Jurkat, Clone E6-1 (cell line): ENCODE measurements around the gene KANSL1.
A peak's percentile ranks its signal among the peaks of the same experiment; 100 is the strongest.

ENCODE experiments used
- DNase-seq: peaks from one replicate; pipeline ENCODE4 v3.0.0-alpha.2; 2011; ENCODE audit warnings: low read depth, low spot score
- H3K4me3 ChIP-seq: 2 replicates; pipeline ENCODE4 v1.5.1; 2011; ENCODE audit warnings: mild to moderate bottlenecking, low read length, control low read depth, moderate library complexity

Gene KANSL1

GRCh38 chr17:46059486-46059885 is 133.7 kb downstream of the KANSL1 start:
- peak; percentile 89 for DNase-seq
- no peak overlapping the region for H3K4me3 ChIP-seq

GRCh38 chr17:46057366-46057765 is 135.9 kb downstream of the KANSL1 start:
- no peak for DNase-seq
- no peak overlapping the region for H3K4me3 ChIP-seq

GRCh38 chr17:46056800-46057304 is 136.4 kb downstream of the KANSL1 start:
- H3K4me3 ChIP-seq = no peak overlapping the region
- peak; percentile 71 for DNase-seq

GRCh38 chr17:46053911-46054534 is 139.2 kb downstream of the KANSL1 start:
- no peak for DNase-seq
- H3K4me3 ChIP-seq = no peak overlapping the region

- H3K4me3 ChIP-seq = no peak overlapping the region
- no peak for DNase-seq
Observed at GRCh38 chr17:46049656-46050055, 143.6 kb downstream of the KANSL1 start.

GRCh38 chr17:46047856-46048255 is 145.4 kb downstream of the KANSL1 start:
- no peak for DNase-seq
- no peak overlapping the region for H3K4me3 ChIP-seq

- no peak overlapping the region for H3K4me3 ChIP-seq
- no peak for DNase-seq
Observed at GRCh38 chr17:46047398-46047797, 145.8 kb downstream of the KANSL1 start.

GRCh38 chr17:46046957-46047356 is 146.3 kb downstream of the KANSL1 start:
- DNase-seq = no peak
- H3K4me3 ChIP-seq = no peak overlapping the region

- no peak overlapping the region for H3K4me3 ChIP-seq
- DNase-seq = peak; percentile 20
Observed at GRCh38 chr17:46045639-46046038, 147.6 kb downstream of the KANSL1 start.

- no peak for DNase-seq
- no peak overlapping the region for H3K4me3 ChIP-seq
Observed at GRCh38 chr17:46044989-46045388, 148.2 kb downstream of the KANSL1 start.

GRCh38 chr17:46044286-46044928 is 148.8 kb downstream of the KANSL1 start:
- DNase-seq = peak; percentile 66

GRCh38 chr17:46043606-46044005 is 149.6 kb downstream of the KANSL1 start:
- DNase-seq = no peak
- no peak overlapping the region for H3K4me3 ChIP-seq

More at GRCh38 chr17:46044286-46044928, 148.8 kb downstream of the KANSL1 start:
- no peak overlapping the region for H3K4me3 ChIP-seq

- no peak overlapping the region for H3K4me3 ChIP-seq
- no peak for DNase-seq
Observed at GRCh38 chr17:46042925-46043324, 150.3 kb downstream of the KANSL1 start.

- no peak for DNase-seq
- H3K4me3 ChIP-seq = no peak overlapping the region
Observed at GRCh38 chr17:46042246-46042645, 151.0 kb downstream of the KANSL1 start.

- no peak for DNase-seq
- H3K4me3 ChIP-seq = no peak overlapping the region
Observed at GRCh38 chr17:46039592-46040186, 153.5 kb downstream of the KANSL1 start.

GRCh38 chr17:46038937-46039336 is 154.3 kb downstream of the KANSL1 start:
- no peak overlapping the region for H3K4me3 ChIP-seq
- DNase-seq = no peak

GRCh38 chr17:46038414-46038813 is 154.8 kb downstream of the KANSL1 start:
- H3K4me3 ChIP-seq = no peak overlapping the region
- no peak for DNase-seq

GRCh38 chr17:46037722-46038255 is 155.4 kb downstream of the KANSL1 start:
- no peak overlapping the region for H3K4me3 ChIP-seq
- DNase-seq = no peak

GRCh38 chr17:46036491-46036890 is 156.7 kb downstream of the KANSL1 start:
- no peak overlapping the region for H3K4me3 ChIP-seq
- no peak for DNase-seq

GRCh38 chr17:46035112-46035818 is 158.0 kb downstream of the KANSL1 start:
- no peak for DNase-seq
- no peak overlapping the region for H3K4me3 ChIP-seq
